ENCODE measurements around the gene S100A7A.

Gene S100A7A

GRCh38 chr1:153389401-153389800 lies 26.9 kb upstream of the S100A7A start:
- DNase-seq (ENCODE audit: low spot score): no peak
- TF ChIP-seq, protein P1, sequence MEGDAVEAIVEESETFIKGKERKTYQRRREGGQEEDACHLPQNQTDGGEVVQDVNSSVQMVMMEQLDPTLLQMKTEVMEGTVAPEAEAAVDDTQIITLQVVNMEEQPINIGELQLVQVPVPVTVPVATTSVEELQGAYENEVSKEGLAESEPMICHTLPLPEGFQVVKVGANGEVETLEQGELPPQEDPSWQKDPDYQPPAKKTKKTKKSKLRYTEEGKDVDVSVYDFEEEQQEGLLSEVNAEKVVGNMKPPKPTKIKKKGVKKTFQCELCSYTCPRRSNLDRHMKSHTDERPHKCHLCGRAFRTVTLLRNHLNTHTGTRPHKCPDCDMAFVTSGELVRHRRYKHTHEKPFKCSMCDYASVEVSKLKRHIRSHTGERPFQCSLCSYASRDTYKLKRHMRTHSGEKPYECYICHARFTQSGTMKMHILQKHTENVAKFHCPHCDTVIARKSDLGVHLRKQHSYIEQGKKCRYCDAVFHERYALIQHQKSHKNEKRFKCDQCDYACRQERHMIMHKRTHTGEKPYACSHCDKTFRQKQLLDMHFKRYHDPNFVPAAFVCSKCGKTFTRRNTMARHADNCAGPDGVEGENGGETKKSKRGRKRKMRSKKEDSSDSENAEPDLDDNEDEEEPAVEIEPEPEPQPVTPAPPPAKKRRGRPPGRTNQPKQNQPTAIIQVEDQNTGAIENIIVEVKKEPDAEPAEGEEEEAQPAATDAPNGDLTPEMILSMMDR (IDR thresholded peaks at IDR 0.05; ENCODE audit: extremely low read depth, missing control alignments): no peak

DNA sequence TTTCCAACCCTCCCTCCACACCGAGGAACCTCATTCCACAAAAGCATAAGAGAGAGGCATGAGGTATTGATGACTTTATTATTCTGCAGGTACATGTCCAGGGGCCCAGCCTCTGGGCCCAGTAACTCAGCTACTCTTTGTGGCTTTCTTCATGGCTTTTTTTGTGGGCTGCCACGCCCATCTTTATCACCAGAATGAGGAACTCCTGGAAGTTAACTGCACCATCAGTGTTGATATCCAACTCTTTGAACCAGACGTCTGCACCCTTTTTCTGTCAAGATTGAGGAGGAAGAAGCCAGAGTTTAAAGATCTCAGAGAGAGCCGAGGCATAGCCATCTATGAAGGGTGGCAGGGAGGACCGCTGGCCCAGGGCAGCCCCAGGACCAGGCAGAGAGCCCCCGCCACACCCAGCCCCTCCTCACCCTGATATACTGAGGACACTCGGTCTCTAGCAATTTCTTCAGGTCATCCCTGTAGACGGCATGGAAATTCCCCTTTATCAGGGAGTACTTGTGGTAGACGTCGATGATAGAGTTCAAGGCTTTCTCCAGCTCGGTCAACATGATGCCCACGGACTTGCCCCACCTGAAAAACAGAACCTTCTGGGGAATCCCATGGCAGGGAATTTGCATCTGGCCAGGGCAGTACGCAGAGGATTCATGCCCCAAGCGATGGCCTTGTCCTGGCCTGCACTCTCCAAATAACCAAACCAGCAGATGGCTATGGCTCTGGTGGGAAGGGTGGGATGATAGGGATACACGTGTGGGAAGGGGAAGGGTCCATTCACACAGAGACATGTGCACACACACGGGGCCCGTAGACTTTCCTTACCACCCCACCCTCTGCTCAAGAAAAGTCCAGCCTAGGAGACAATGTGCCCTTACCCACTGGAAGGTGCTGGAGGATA lies 26.1 kb upstream of the S100A7A start:
- DNase-seq (ENCODE audit: low spot score): no peak
- TF ChIP-seq, protein P1 (IDR thresholded peaks at IDR 0.05; ENCODE audit: extremely low read depth, missing control alignments): no peak

DNA sequence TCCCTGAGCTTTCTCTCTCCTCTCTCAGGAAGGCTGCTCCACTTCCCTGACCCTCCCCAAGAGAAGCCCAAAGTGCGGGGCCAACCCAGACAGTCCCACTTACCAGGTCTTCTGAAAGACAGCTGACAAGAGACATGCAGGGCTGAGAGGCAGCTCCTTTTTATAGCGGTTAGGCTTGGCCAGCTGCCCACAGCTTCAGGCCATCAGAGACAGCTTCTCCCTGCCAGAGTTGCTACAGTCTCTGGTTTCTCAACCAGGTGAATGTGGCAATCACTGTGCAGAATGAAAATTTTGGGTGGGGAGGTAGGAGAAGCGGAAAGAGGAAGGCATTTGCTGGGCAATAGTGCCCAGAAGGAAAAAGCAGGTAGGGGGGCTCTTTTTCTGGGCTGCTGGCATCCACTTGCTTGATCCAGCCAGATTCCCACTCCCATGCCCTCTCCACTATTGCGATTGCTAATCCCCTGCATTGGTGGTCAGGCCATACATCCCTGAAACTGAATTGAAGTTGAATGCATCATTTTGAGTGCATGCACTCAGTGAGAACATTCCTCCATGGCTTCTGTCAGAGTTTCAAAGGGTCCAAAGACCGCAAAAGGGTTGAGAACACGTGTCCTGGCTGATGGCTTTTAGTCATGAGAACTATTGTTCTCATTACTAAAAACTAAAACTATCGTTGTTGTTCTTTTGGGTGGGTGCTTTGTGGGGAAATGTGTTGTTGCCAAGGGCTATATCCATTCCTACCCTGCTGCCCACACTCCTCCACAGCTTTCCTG lies 25.2 kb upstream of the S100A7A start, which contains the start of gene S100A8:
Gene S100A8, minus strand, starts transcription at position 136 of the 773 bp plus-strand sequence. CDS start 538 bp downstream, outside the sequence.
- TF ChIP-seq, protein P1 (IDR thresholded peaks at IDR 0.05; ENCODE audit: extremely low read depth, missing control alignments): no peak
- no peak for DNase-seq (ENCODE audit: low spot score)

- no peak for DNase-seq (ENCODE audit: low spot score)
- TF ChIP-seq, protein P1 (IDR thresholded peaks at IDR 0.05; ENCODE audit: extremely low read depth, missing control alignments): no peak
Measured at GRCh38 chr1:153392258-153392657, 24.1 kb upstream of the S100A7A start.

- TF ChIP-seq, protein P1 (IDR thresholded peaks at IDR 0.05; ENCODE audit: extremely low read depth, missing control alignments): no peak
- no peak for DNase-seq (ENCODE audit: low spot score)
Measured at GRCh38 chr1:153392822-153393221, 23.5 kb upstream of the S100A7A start.

- TF ChIP-seq, protein P1 (IDR thresholded peaks at IDR 0.05; ENCODE audit: extremely low read depth, missing control alignments): no peak
- DNase-seq (ENCODE audit: low spot score): no peak
Measured at GRCh38 chr1:153393926-153394325, 22.4 kb upstream of the S100A7A start.

DNA sequence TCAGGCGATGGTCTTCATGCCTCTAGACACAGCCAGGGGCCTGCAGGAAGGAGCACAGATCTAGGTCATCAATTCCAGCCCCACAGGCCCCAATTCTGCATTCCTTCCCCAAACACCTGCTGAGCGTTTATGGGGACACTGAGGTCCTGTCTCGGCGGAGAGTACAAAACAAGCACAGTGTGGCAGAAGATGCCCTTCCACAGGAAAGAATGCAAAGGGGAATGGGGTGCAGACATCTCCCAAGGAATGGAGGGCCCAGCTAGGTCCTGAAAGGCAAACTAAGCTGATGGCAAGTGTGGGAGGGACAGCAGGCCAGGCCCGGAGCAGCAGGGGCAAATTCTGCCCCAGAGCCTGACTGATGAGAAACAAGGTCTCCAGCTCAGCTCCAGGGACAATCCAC lies 21.9 kb upstream of the S100A7A start:
- DNase-seq (ENCODE audit: low spot score): no peak

More for the DNA sequence above, 21.9 kb upstream of the S100A7A start:
- TF ChIP-seq, protein P1 (IDR thresholded peaks at IDR 0.05; ENCODE audit: extremely low read depth, missing control alignments): no peak

Data from GM20000 (cell line).